Endodermal cell (in vitro differentiated cells): ENCODE results near the gene IL10RA. TPM values are rescaled to one million over a fixed set of nuclear protein-coding genes. Genes with fewer than 3 reads are reported as not detected.

ENCODE experiments used
- DNase-seq: peaks from one replicate; pipeline ENCODE4 v3.0.0-alpha.2; 2017
- H3K27ac ChIP-seq: 2 replicates; pipeline ENCODE4 v1.5.1; 2013; ENCODE audit warnings: mild to moderate bottlenecking, low read depth, low read length, moderate library complexity
- H3K27me3 ChIP-seq: 2 replicates; pipeline ENCODE4 v1.6.1; 2013; ENCODE audit warnings: mild to moderate bottlenecking, low read length, moderate library complexity; ENCODE audit not compliant: insufficient read depth, control insufficient read depth, poor library complexity, severe bottlenecking
- H3K36me3 ChIP-seq: 2 replicates; pipeline ENCODE4 v1.7.0; 2013; ENCODE audit warnings: mild to moderate bottlenecking, low read length, moderate library complexity; ENCODE audit not compliant: control insufficient read depth, insufficient read depth
- H3K4me1 ChIP-seq: one replicate; pipeline ENCODE4 v1.7.0; 2013; ENCODE audit warnings: low read length; ENCODE audit not compliant: control insufficient read depth, insufficient read depth
- H3K4me3 ChIP-seq: 2 replicates; pipeline ENCODE4 v1.5.1; 2013; ENCODE audit warnings: mild to moderate bottlenecking, low read length, moderate library complexity
- H3K9ac ChIP-seq: 2 replicates; pipeline ENCODE4 v1.6.1; 2013; ENCODE audit warnings: mild to moderate bottlenecking, low read length, moderate library complexity; ENCODE audit not compliant: poor library complexity, severe bottlenecking; ENCODE audit errors: extremely low read depth
- H3K9me3 ChIP-seq: 2 replicates; pipeline ENCODE4 v1.6.1; 2013; ENCODE audit warnings: mild to moderate bottlenecking, low read length, moderate library complexity; ENCODE audit not compliant: control insufficient read depth
- H3K27ac Mint-ChIP-seq: 2 replicates; pipeline ENCODE4 v1.8.0; 2020; ENCODE audit warnings: mixed read lengths
- H3K27me3 Mint-ChIP-seq: 2 replicates; pipeline ENCODE4 v1.8.0; 2021; ENCODE audit warnings: mild to moderate bottlenecking, mixed read lengths; ENCODE audit not compliant: insufficient read depth
- H3K36me3 Mint-ChIP-seq: 2 replicates; pipeline ENCODE4 v1.8.0; 2020; ENCODE audit warnings: low read depth, mixed read lengths
- H3K4me1 Mint-ChIP-seq: 2 replicates; pipeline ENCODE4 v1.8.0; 2020; ENCODE audit warnings: mixed read lengths
- H3K4me3 Mint-ChIP-seq: 2 replicates; pipeline ENCODE4 v1.8.0; 2020; ENCODE audit warnings: mild to moderate bottlenecking, moderate library complexity, mixed read lengths
- H3K9me3 Mint-ChIP-seq: 2 replicates; pipeline ENCODE4 v1.8.0; 2020; ENCODE audit warnings: mild to moderate bottlenecking, mixed read lengths
- WGBS, 2 experiments: methylation state at CpG; one replicate each; pipeline versions ENCODE4 v1.1.5 to v1.1.7; 2013; ENCODE audit warnings: missing lambda C conversion rate in 2 of 2, mixed read lengths in 1 of 2; ENCODE audit not compliant: insufficient coverage in 1 of 2, insufficient read length in 1 of 2; 5-methylcytosine and 5-hydroxymethylcytosine counted together
- total RNA-seq, 2 donors: library from RNA; stranded (reverse); fragmentation: NEBNext Ultra II Directional in 1 of 2; extraction: Animal tissue kit (Norgen Biotek cat#: 25700) in 1 of 2; gene quantifications; 2 replicates in 1 of 2; 3 replicates in 1 of 2; pipeline ENCODE4 v1.2.1, GENCODE V29; 2021
- TF ChIP-seq, protein P1 (sequence below): fragments of 200-600 bp; sonication (generic); conservative IDR thresholded peaks from 2 replicates; pipeline ENCODE4 v1.5.0; 2021; ENCODE audit warnings: antibody characterized with exemption, mild to moderate bottlenecking

Gene IL10RA
- total RNA-seq, 2 donors from 2014 or later = 0.46 to 0.51 TPM

DNA sequence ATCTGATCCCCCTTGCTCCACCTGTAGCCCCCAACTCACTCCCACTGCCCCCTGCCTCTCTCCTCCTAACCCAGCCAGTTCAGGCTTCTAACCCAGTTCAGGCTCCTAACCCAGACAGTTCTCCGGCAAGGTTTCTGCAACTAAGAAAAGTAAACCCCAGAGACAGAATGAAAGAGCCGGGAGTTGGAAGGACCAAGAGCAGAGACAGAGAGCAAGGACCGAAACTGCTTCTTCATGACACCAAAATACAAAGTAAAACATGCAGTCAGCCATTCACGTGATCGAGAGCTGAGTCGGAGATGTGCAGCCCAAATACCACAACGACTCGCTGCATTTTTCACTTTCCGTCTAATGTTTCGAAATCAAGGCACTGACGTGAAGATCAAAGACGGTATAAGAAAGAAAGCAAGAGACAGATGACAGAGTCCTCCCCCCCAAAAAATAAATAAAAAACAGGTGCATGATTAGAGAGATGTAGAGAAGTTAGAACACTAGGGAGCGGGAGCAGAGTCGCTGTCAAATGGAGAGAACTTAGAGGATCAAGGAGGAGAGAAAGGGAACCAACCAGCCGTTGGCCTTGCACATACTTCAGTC is 884 bp downstream of the IL10RA start:
- H3K9me3 Mint-ChIP-seq = no peaks in the 10 kb centered on the region
- peak; percentile 39 for DNase-seq
- Histone ChIP-seq H3K4me1 (peaks cover 3% of the 10 kb centered on the region), H3K27me3 (peaks cover 50% of the 10 kb centered on the region), H3K36me3 (no peaks in the 10 kb centered on the region), H3K27ac (no peak overlapping the region), H3K4me3 (peak overlapping the region; percentile 75), H3K9ac (no peak overlapping the region), H3K9me3 (no peaks in the 10 kb centered on the region)
- WGBS, 2 experiments = 91 to 93% methylated on average over 9 to 15 of the region's 15 CpGs
- peak overlapping the region; percentile 66 for H3K4me3 Mint-ChIP-seq
- H3K36me3 Mint-ChIP-seq = no peaks in the 10 kb centered on the region
- TF ChIP-seq, protein P1, sequence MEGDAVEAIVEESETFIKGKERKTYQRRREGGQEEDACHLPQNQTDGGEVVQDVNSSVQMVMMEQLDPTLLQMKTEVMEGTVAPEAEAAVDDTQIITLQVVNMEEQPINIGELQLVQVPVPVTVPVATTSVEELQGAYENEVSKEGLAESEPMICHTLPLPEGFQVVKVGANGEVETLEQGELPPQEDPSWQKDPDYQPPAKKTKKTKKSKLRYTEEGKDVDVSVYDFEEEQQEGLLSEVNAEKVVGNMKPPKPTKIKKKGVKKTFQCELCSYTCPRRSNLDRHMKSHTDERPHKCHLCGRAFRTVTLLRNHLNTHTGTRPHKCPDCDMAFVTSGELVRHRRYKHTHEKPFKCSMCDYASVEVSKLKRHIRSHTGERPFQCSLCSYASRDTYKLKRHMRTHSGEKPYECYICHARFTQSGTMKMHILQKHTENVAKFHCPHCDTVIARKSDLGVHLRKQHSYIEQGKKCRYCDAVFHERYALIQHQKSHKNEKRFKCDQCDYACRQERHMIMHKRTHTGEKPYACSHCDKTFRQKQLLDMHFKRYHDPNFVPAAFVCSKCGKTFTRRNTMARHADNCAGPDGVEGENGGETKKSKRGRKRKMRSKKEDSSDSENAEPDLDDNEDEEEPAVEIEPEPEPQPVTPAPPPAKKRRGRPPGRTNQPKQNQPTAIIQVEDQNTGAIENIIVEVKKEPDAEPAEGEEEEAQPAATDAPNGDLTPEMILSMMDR = no peak
- no peaks in the 10 kb centered on the region for H3K4me1 Mint-ChIP-seq
- peaks cover 73% of the 10 kb centered on the region for H3K27me3 Mint-ChIP-seq
- H3K27ac Mint-ChIP-seq = no peak overlapping the region

GRCh38 chr11:117989351-117990102 is 3.3 kb downstream of the IL10RA start:
- no peak overlapping the region for H3K27ac ChIP-seq
- H3K36me3 ChIP-seq = no peaks in the 10 kb centered on the region
- no peaks in the 10 kb centered on the region for H3K4me1 Mint-ChIP-seq
- H3K9ac ChIP-seq = no peak overlapping the region
- H3K9me3 ChIP-seq = no peaks in the 10 kb centered on the region
- H3K4me3 Mint-ChIP-seq = no peak overlapping the region
- H3K9me3 Mint-ChIP-seq = no peaks in the 10 kb centered on the region
- TF ChIP-seq, protein P1 = no peak
- no peak overlapping the region for H3K4me3 ChIP-seq
- H3K27ac Mint-ChIP-seq = no peak overlapping the region
- H3K27me3 Mint-ChIP-seq = peaks cover 51% of the 10 kb centered on the region
- peaks cover 3% of the 10 kb centered on the region for H3K4me1 ChIP-seq
- WGBS, 2 experiments = 92 to 100% methylated on average over 10 to 13 of the region's 13 CpGs
- H3K36me3 Mint-ChIP-seq = no peaks in the 10 kb centered on the region
- no peak for DNase-seq
- peaks cover 41% of the 10 kb centered on the region for H3K27me3 ChIP-seq

DNA sequence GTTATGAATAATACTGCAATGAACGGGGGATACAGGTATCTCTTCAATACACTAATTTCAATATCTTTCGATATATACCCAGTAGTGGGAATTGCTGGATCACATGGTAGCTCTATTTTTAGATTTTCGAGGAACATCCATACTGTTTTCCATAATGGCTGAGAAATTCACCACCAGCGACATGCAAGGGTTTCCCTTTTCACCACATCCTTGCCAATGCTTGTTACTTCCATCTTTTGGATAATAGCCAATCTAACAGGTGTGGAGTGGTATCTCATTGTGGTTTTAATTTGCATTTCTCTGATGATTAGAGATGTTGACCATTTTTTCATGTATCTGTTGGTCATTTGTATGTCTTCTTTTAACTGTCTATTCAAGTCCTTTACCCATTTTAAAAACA is 5.9 kb downstream of the IL10RA start:
- no peak overlapping the region for H3K4me3 Mint-ChIP-seq
- Histone ChIP-seq H3K27me3 (peaks cover 19% of the 10 kb centered on the region), H3K4me3 (no peak overlapping the region), H3K9ac (no peak overlapping the region), H3K36me3 (no peaks in the 10 kb centered on the region), H3K4me1 (no peaks in the 10 kb centered on the region), H3K27ac (no peak overlapping the region), H3K9me3 (no peaks in the 10 kb centered on the region)
- no peak overlapping the region for H3K27ac Mint-ChIP-seq
- no peak for DNase-seq
- TF ChIP-seq, protein P1 = no peak
- no peaks in the 10 kb centered on the region for H3K9me3 Mint-ChIP-seq
- peaks cover 26% of the 10 kb centered on the region for H3K27me3 Mint-ChIP-seq
- H3K4me1 Mint-ChIP-seq = no peaks in the 10 kb centered on the region
- H3K36me3 Mint-ChIP-seq = no peaks in the 10 kb centered on the region
- 89 to 93% methylated on average over 4 of the region's 4 CpGs for WGBS, 2 experiments
